ENCODE measurements around the gene ZMIZ1. TPM values are rescaled to one million over a fixed set of nuclear protein-coding genes. Genes with fewer than 3 reads are reported as not detected.

ZMIZ1 gene
- total RNA-seq, 1 experiment from 2014 or later = 34.2 TPM

DNA sequence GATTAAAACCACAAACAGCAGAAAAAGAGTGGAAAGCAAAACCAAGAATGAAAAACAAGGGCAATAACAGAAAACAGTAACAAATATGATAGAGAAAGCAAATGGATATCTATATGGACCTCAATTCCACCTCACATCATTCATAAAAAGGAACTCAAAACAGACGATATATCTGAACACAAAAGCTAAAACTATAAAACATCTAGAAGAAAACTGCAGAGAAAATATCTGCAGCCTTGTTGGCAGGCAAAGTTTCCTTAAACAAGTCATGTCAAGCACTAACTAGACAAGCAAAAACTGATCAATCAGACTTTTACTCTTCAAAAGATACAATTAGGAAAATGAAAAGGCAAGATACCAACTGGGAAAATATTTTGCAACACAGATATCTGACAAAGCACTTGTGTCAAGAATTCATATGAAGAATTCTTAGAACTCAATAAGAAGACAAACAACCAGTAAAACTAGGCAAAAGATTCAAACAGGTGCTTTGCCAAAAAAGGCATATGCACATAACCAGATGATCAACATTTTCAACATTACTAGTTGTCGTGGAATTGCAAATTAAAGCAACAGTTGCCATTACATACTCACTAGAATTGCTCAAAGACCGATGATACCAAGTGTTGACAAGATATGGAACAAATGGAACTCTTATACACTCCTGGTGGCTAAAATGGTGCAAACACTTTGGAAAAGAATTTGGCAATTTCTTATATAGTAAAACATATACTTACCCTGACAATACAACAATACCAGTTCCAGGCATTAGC lies 25.9 kb upstream of the ZMIZ1 start:
- intact Hi-C loops (cut with micrococcal nuclease; ENCODE audit: unreplicated experiment) = no loop called here
- in situ Hi-C loops (cut with HindIII; ENCODE audit: low pct_unique_long_range_greater_than_20kb, low sequenced_read_pairs) = no loop called here
- ChIA-PET CTCF (no interaction called here), POLR2A (no interaction called here)
- no TSS peak for BruUV-seq (replicated peaks)
- no peaks in the 10 kb centered on the region; the same call in 1 of the 2 replicates for H3K4me1 ChIP-seq (ENCODE audit: control insufficient read depth, insufficient read depth, low read length)
- no peak for ATAC-seq
- H3K36me3 ChIP-seq (ENCODE audit: control insufficient read depth, insufficient read depth, low read length) = no peaks in the 10 kb centered on the region
- H3K27ac ChIP-seq (ENCODE audit: low read length) = no peak overlapping the region
- TF ChIP-seq POLR2AphosphoS5 (IDR thresholded peaks at IDR 0.05; ENCODE audit: low read depth, low read length) (no peak), REST (IDR thresholded peaks at IDR 0.05; ENCODE audit: insufficient read depth in 1 of 2, low read depth in 2 of 2, low read length in 1 of 2) (no peak), SIN3A (IDR thresholded peaks at IDR 0.05; ENCODE audit: borderline replicate concordance, insufficient read depth, low read depth, low read length) (no peak), TCF7L2 (IDR thresholded peaks at IDR 0.05; ENCODE audit: low read depth, low read length) (no peak)
- TF ChIP-seq, protein P1, sequence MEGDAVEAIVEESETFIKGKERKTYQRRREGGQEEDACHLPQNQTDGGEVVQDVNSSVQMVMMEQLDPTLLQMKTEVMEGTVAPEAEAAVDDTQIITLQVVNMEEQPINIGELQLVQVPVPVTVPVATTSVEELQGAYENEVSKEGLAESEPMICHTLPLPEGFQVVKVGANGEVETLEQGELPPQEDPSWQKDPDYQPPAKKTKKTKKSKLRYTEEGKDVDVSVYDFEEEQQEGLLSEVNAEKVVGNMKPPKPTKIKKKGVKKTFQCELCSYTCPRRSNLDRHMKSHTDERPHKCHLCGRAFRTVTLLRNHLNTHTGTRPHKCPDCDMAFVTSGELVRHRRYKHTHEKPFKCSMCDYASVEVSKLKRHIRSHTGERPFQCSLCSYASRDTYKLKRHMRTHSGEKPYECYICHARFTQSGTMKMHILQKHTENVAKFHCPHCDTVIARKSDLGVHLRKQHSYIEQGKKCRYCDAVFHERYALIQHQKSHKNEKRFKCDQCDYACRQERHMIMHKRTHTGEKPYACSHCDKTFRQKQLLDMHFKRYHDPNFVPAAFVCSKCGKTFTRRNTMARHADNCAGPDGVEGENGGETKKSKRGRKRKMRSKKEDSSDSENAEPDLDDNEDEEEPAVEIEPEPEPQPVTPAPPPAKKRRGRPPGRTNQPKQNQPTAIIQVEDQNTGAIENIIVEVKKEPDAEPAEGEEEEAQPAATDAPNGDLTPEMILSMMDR (IDR thresholded peaks at IDR 0.05) = no peak
- no peak overlapping the region for H3K4me3 ChIP-seq (ENCODE audit: low read depth in 2 of 2, low read length in 2 of 2)
- DNase-seq (ENCODE audit: low read depth, low spot score) = no peak
- peaks cover 15% of the 10 kb centered on the region for H3K27me3 ChIP-seq (ENCODE audit: control insufficient read depth, insufficient read depth, low read length)
- H3K9me3 ChIP-seq (ENCODE audit: control insufficient read depth, insufficient read depth, low read depth, low read length) = no peaks in the 10 kb centered on the region

GRCh38 chr10:79044036-79044632 lies 24.6 kb upstream of the ZMIZ1 start:
- BruUV-seq (replicated peaks) = no TSS peak
- DNase-seq (ENCODE audit: low read depth, low spot score) = no peak

More at GRCh38 chr10:79044036-79044632, 24.6 kb upstream of the ZMIZ1 start:
- POLR2A ChIA-PET = no interaction called here
- intact Hi-C loops (cut with micrococcal nuclease; ENCODE audit: unreplicated experiment) = no loop called here
- CTCF ChIA-PET = no interaction called here
- Histone ChIP-seq H3K36me3 (ENCODE audit: control insufficient read depth, insufficient read depth, low read length) (no peaks in the 10 kb centered on the region), H3K4me1 (ENCODE audit: control insufficient read depth, insufficient read depth, low read length) (peaks cover 8% of the 10 kb centered on the region), H3K27me3 (ENCODE audit: control insufficient read depth, insufficient read depth, low read length) (peaks cover 15% of the 10 kb centered on the region), H3K27ac (ENCODE audit: low read length) (no peak overlapping the region), H3K9me3 (ENCODE audit: control insufficient read depth, insufficient read depth, low read depth, low read length) (no peaks in the 10 kb centered on the region), H3K4me3 (ENCODE audit: low read depth in 2 of 2, low read length in 2 of 2) (no peak overlapping the region)
- no peak for ATAC-seq
- in situ Hi-C loops (cut with HindIII; ENCODE audit: low pct_unique_long_range_greater_than_20kb, low sequenced_read_pairs) = no loop called here
- TF ChIP-seq POLR2AphosphoS5 (IDR thresholded peaks at IDR 0.05; ENCODE audit: low read depth, low read length) (no peak), TCF7L2 (IDR thresholded peaks at IDR 0.05; ENCODE audit: low read depth, low read length) (no peak), SIN3A (IDR thresholded peaks at IDR 0.05; ENCODE audit: borderline replicate concordance, insufficient read depth, low read depth, low read length) (no peak), REST (IDR thresholded peaks at IDR 0.05; ENCODE audit: insufficient read depth in 1 of 2, low read depth in 2 of 2, low read length in 1 of 2) (no peak)
- TF ChIP-seq, protein P1 (IDR thresholded peaks at IDR 0.05) = no peak
